Progenitor cell of endocrine pancreas (in vitro differentiated cells): ENCODE measurements around the gene CD37. TPM values are rescaled to one million over a fixed set of nuclear protein-coding genes. Genes with fewer than 3 reads are reported as not detected.
"Not testable (repeated sequence)": the region's sequence is repeated elsewhere in the genome, so short reads cannot be mapped to it uniquely, and the experiment has no call there.

ENCODE experiments used
- DNase-seq: peaks from one replicate; pipeline ENCODE4 v3.0.0; 2021; ENCODE audit warnings: low spot score; ENCODE audit not compliant: unreplicated experiment
- H3K27ac Mint-ChIP-seq: 2 replicates; pipeline ENCODE4 v1.8.0; 2021; ENCODE audit warnings: mild to moderate bottlenecking, moderate library complexity, mixed read lengths
- H3K27me3 Mint-ChIP-seq: 2 replicates; pipeline ENCODE4 v1.8.0; 2021; ENCODE audit warnings: mixed read lengths
- H3K36me3 Mint-ChIP-seq: 2 replicates; pipeline ENCODE4 v1.8.0; 2022; ENCODE audit warnings: mixed read lengths; ENCODE audit not compliant: insufficient read depth
- H3K4me1 Mint-ChIP-seq: 2 replicates; pipeline ENCODE4 v1.8.0; 2021; ENCODE audit warnings: low read depth, mixed read lengths
- H3K4me3 Mint-ChIP-seq: 2 replicates; pipeline ENCODE4 v1.8.0; 2021; ENCODE audit warnings: low read depth, mild to moderate bottlenecking, moderate library complexity, mixed read lengths
- H3K9me3 Mint-ChIP-seq: 2 replicates; pipeline ENCODE4 v1.8.0; 2021; ENCODE audit warnings: low read depth, mixed read lengths
- total RNA-seq: library from RNA; stranded (reverse); gene quantifications from 2 replicates; pipeline ENCODE4 v1.2.1, GENCODE V29; 2021
- TF ChIP-seq, protein P1 (sequence below): fragments of 200-600 bp; sonication (generic); IDR thresholded peaks from one replicate; pipeline ENCODE4 v1.5.0; 2021; ENCODE audit warnings: antibody characterized with exemption, mild to moderate bottlenecking; ENCODE audit not compliant: unreplicated experiment

CD37 gene
- total RNA-seq, 1 donor from 2014 or later: not detected

- Mint-ChIP-seq H3K4me1 (peaks cover 6% of the 10 kb centered on the region), H3K27me3 (no peaks in the 10 kb centered on the region), H3K9me3 (no peaks in the 10 kb centered on the region), H3K36me3 (peaks cover 7% of the 10 kb centered on the region), H3K27ac (no peak within 1 kb of the TSS), H3K4me3 (no peak within 1 kb of the TSS)
- TF ChIP-seq, protein P1, sequence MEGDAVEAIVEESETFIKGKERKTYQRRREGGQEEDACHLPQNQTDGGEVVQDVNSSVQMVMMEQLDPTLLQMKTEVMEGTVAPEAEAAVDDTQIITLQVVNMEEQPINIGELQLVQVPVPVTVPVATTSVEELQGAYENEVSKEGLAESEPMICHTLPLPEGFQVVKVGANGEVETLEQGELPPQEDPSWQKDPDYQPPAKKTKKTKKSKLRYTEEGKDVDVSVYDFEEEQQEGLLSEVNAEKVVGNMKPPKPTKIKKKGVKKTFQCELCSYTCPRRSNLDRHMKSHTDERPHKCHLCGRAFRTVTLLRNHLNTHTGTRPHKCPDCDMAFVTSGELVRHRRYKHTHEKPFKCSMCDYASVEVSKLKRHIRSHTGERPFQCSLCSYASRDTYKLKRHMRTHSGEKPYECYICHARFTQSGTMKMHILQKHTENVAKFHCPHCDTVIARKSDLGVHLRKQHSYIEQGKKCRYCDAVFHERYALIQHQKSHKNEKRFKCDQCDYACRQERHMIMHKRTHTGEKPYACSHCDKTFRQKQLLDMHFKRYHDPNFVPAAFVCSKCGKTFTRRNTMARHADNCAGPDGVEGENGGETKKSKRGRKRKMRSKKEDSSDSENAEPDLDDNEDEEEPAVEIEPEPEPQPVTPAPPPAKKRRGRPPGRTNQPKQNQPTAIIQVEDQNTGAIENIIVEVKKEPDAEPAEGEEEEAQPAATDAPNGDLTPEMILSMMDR: no peak
- DNase-seq: peak; percentile 99
Observed at GRCh38 chr19:49363268-49364082, 28.3 kb downstream of the CD37 start, which contains the start of gene DKKL1. TSS of gene DKKL1 (plus strand) at chr19:49363877. CDS start at chr19:49363999, 122 bp downstream.

DNA sequence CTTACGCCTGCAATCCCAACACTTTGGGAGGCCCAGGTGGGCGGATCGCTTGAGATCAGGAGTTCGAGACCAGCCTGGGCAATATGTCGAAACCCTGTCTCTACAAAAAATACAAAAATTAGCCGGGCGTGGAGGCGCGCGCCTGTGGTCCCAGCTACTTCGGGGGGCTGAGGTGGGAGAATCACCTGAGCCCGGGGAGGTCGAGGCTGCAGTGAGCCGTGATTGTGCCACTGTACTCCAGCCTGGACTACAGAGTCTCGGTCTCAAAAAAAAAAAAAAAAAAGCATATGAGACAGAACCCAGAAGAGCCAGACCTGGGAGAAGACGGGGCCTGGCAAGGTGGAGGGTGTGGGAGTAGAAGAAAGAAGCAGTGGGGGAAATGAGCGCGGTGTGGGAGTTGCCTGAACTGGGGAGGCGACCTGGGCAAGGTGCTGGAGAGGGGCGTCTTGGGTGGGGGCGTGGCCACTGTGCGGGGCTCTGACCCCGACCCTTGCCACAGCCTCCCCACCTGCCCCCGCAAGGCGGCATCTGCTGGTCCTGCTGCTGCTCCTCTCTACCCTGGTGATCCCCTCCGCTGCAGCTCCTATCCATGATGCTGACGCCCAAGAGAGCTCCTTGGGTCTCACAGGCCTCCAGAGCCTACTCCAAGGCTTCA lies 29.0 kb downstream of the CD37 start:
- DNase-seq: no peak
- Mint-ChIP-seq H3K4me3 (no peak overlapping the region), H3K27ac (no peak overlapping the region)

GRCh38 chr19:49366110-49366509 lies 30.9 kb downstream of the CD37 start:
- no peak for DNase-seq
- H3K36me3 Mint-ChIP-seq: peaks cover 6% of the 10 kb centered on the region
- peaks cover 6% of the 10 kb centered on the region for H3K9me3 Mint-ChIP-seq
- no peak overlapping the region for H3K4me3 Mint-ChIP-seq
- H3K27ac Mint-ChIP-seq: no peak overlapping the region
- no peaks in the 10 kb centered on the region for H3K27me3 Mint-ChIP-seq
- TF ChIP-seq, protein P1: no peak
- H3K4me1 Mint-ChIP-seq: no peaks in the 10 kb centered on the region

More for the DNA sequence above, 29.0 kb downstream of the CD37 start:
- Mint-ChIP-seq H3K9me3 (no peaks in the 10 kb centered on the region), H3K27me3 (no peaks in the 10 kb centered on the region), H3K4me1 (peaks cover 6% of the 10 kb centered on the region), H3K36me3 (peaks cover 4% of the 10 kb centered on the region)
- TF ChIP-seq, protein P1: no peak

GRCh38 chr19:49368711-49369358 lies 33.6 kb downstream of the CD37 start:
- Mint-ChIP-seq H3K4me3 (no peak overlapping the region), H3K9me3 (peaks cover 6% of the 10 kb centered on the region), H3K4me1 (no peaks in the 10 kb centered on the region), H3K27me3 (no peaks in the 10 kb centered on the region), H3K36me3 (peaks cover 6% of the 10 kb centered on the region), H3K27ac (no peak overlapping the region)
- TF ChIP-seq, protein P1: no peak
- no peak for DNase-seq

DNA sequence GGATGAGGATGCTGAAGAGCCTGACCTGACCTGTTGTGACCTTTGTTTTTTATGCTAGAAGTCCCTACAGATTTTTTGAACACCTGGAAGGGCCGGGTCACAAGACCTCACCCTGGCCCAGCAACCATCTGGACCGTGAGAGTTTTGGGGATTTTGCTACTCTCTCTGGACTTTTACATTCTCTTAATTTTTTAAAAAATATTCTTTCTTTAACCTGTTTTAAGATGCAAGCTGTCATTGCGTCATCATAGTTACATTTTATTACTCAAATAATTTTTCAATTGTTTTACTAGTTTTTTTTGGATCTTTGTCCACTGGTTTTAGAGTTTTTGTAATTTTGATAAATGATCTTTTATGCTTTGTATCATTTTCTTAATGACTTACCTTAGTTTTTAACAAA lies 36.0 kb downstream of the CD37 start:
- no peak for DNase-seq
- Mint-ChIP-seq H3K27me3 (peaks cover 3% of the 10 kb centered on the region), H3K4me3 (no peak overlapping the region), H3K36me3 (peaks cover 6% of the 10 kb centered on the region), H3K9me3 (peaks cover 6% of the 10 kb centered on the region), H3K27ac (no peak overlapping the region), H3K4me1 (no peaks in the 10 kb centered on the region)
- TF ChIP-seq, protein P1: no peak

- not testable (repeated sequence) for DNase-seq, H3K4me3 Mint-ChIP-seq, H3K4me1 Mint-ChIP-seq, H3K36me3 Mint-ChIP-seq, H3K27me3 Mint-ChIP-seq, H3K9me3 Mint-ChIP-seq, H3K27ac Mint-ChIP-seq
Observed at GRCh38 chr19:49373174-49373573, 38.0 kb downstream of the CD37 start.
